PC-9 (cell line): Measurements from ENCODE around the gene MAD2L2. TPM values are rescaled to one million over a fixed set of nuclear protein-coding genes. Genes with fewer than 3 reads are reported as not detected.
A peak's percentile ranks its signal among the peaks of the same experiment; 100 is the strongest.

ENCODE experiments used
- BruUV-seq: library from RNA; stranded (reverse); fragments of 400-500 nt; replicated peaks from 2 replicates; lab custom pipeline; 2021; lab: Mats Ljungman, UMichigan
- CTCF ChIA-PET: fragments of 300-600 bp; sonication (Branson Sonifier 250); formaldehyde crosslinking; loops from one replicate; lab custom pipeline; 2022; ENCODE audit warnings: antibody characterized with exemption; lab: Charles Lee
- POLR2A ChIA-PET: fragments of 300-600 bp; sonication (Branson Sonifier 250); formaldehyde crosslinking; loops from one replicate; lab custom pipeline; 2022; ENCODE audit warnings: antibody characterized with exemption; ENCODE audit not compliant: unreplicated experiment; lab: Charles Lee
- DNase-seq, 2 experiments: peaks; one replicate each; pipeline versions ENCODE4 v3.0.0 to v3.0.0-alpha.2; 2015 to 2022; ENCODE audit warnings: mixed read lengths in 1 of 2
- H2AFZ ChIP-seq: fragments of 200-600 bp; sonication (generic); 2 replicates; pipeline ENCODE4 v1.8.1; 2017; ENCODE audit warnings: antibody characterized with exemption
- H3F3A ChIP-seq: fragments of 200-600 bp; sonication (generic); 2 replicates; pipeline ENCODE4 v1.8.1; 2017; ENCODE audit warnings: antibody characterized with exemption, mild to moderate bottlenecking, low read depth; ENCODE audit not compliant: insufficient read depth
- H3K27ac ChIP-seq: fragments of 200-600 bp; sonication (generic); 2 replicates; pipeline ENCODE4 v1.6.1; 2016; ENCODE audit warnings: mixed run types
- H3K27me3 ChIP-seq: fragments of 200-600 bp; sonication (generic); 2 replicates; pipeline ENCODE4 v1.6.1; 2016; ENCODE audit warnings: low read depth, mixed run types; ENCODE audit not compliant: insufficient read depth
- H3K36me3 ChIP-seq: fragments of 200-600 bp; sonication (generic); 2 replicates; pipeline ENCODE4 v1.6.1; 2016; ENCODE audit warnings: low read depth, mixed run types
- H3K4me1 ChIP-seq: fragments of 200-600 bp; sonication (generic); replicated peaks from 2 replicates; pipeline ENCODE4 v1.6.1; 2016; ENCODE audit warnings: mixed run types; ENCODE audit not compliant: insufficient read depth
- H3K4me2 ChIP-seq: fragments of 200-600 bp; sonication (generic); 2 replicates; pipeline ENCODE4 v1.6.1; 2017; ENCODE audit warnings: mixed run types
- H3K4me3 ChIP-seq: fragments of 200-600 bp; sonication (generic); 2 replicates; pipeline ENCODE4 v1.6.1; 2016; ENCODE audit warnings: mixed run types
- H3K79me2 ChIP-seq: fragments of 200-600 bp; sonication (generic); 2 replicates; pipeline ENCODE4 v1.6.1; 2017; ENCODE audit warnings: low read depth, mixed run types
- H3K9me2 ChIP-seq: fragments of 200-600 bp; sonication (generic); 2 replicates; pipeline ENCODE4 v1.8.1; 2017; ENCODE audit warnings: mild to moderate bottlenecking; ENCODE audit not compliant: insufficient read depth
- H3K9me3 ChIP-seq: fragments of 200-600 bp; sonication (generic); 2 replicates; pipeline ENCODE4 v1.8.1; 2016; ENCODE audit warnings: low read depth; ENCODE audit not compliant: insufficient read depth
- H4K20me1 ChIP-seq: fragments of 200-600 bp; sonication (generic); 2 replicates; pipeline ENCODE4 v1.8.1; 2017; ENCODE audit not compliant: insufficient read depth
- EZH2 ChIP-seq: fragments of 200-600 bp; sonication (generic); IDR thresholded peaks from 2 replicates; pipeline ENCODE4 v1.8.0; 2017; ENCODE audit warnings: antibody characterized with exemption, low read depth
- intact Hi-C: fragments of 100-400 bp; cut with micrococcal nuclease; formaldehyde crosslinking; loops from one replicate; pipeline ENCODE4 v1.10.0; 2022; ENCODE audit not compliant: unreplicated experiment
- total RNA-seq: library from RNA; stranded (reverse); gene quantifications from 2 replicates; pipeline ENCODE4 v1.2.3, GENCODE V29; 2021
- TF ChIP-seq, protein P1 (sequence below): fragments of 200-600 bp; sonication (generic); conservative IDR thresholded peaks from 2 replicates; pipeline ENCODE4 v1.6.1; 2017; ENCODE audit warnings: mixed run types, antibody characterized with exemption, mild to moderate bottlenecking, moderate library complexity

The MAD2L2 gene
- total RNA-seq, 1 experiment from 2014 or later, result 52.9 TPM

DNA sequence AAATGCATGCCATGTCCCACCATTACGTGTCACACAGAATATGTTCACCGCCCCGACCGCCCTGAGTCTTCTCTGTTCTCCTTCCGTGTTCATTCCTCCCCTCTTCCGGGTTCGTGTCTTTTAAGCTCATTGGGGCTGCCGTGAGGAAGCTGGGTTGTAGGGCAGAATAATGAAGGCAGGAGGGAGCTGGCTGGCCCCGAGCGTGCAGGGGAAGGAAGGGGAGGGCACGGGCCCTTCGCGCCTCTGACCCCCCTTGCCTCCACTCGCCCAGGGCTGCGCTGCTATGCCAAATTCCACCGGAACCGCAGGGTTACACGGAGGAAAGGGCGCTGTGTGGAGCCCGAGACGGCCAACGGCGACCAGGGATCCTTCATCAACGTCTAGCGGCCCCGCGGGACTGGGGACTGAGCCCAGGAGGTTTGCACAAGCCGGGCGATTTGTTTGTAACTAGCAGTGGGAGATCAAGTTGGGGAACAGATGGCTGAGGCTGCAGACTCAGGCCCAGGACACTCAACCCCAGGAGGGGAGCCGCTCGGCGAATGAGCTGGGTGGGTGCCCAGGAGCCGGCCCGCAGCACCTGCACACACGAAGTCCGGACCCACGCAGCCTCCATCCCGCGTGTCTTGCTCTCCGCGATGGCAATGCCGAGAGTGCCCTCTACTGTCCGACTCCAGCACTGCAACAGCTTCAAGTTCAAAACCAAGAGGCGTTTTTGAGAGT is 38.5 kb upstream of the MAD2L2 start:
- POLR2A ChIA-PET, result interaction anchor here (0.6 to 0.7 kb wide), 2 partner anchors 9 to 261 kb away, joined by 3 to 6 read pairs; partner anchors contain the start of gene MFN2
- no peaks in the 10 kb centered on the region for H3K36me3 ChIP-seq
- H3K9me2 ChIP-seq, result no peaks in the 10 kb centered on the region
- H3K79me2 ChIP-seq, result no peaks in the 10 kb centered on the region
- TF ChIP-seq, protein P1, sequence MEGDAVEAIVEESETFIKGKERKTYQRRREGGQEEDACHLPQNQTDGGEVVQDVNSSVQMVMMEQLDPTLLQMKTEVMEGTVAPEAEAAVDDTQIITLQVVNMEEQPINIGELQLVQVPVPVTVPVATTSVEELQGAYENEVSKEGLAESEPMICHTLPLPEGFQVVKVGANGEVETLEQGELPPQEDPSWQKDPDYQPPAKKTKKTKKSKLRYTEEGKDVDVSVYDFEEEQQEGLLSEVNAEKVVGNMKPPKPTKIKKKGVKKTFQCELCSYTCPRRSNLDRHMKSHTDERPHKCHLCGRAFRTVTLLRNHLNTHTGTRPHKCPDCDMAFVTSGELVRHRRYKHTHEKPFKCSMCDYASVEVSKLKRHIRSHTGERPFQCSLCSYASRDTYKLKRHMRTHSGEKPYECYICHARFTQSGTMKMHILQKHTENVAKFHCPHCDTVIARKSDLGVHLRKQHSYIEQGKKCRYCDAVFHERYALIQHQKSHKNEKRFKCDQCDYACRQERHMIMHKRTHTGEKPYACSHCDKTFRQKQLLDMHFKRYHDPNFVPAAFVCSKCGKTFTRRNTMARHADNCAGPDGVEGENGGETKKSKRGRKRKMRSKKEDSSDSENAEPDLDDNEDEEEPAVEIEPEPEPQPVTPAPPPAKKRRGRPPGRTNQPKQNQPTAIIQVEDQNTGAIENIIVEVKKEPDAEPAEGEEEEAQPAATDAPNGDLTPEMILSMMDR, result peak; percentile 92
- TF ChIP-seq EZH2, result no peak
- H2AFZ ChIP-seq, result no peak overlapping the region
- H4K20me1 ChIP-seq, result no peaks in the 10 kb centered on the region
- CTCF ChIA-PET, result interaction anchor here (0.6 to 1.0 kb wide), 2 partner anchors 16 to 67 kb away, joined by 4 to 6 read pairs; partner anchors contain the start of gene AGTRAP
- intact Hi-C loops, result loop anchor here (2.0 to 5.0 kb wide), 2 partner anchors 75 to 477 kb away; no protein-coding TSS in a partner anchor
- peaks cover 12% of the 10 kb centered on the region for H3K27me3 ChIP-seq
- no peaks in the 10 kb centered on the region for H3K4me1 ChIP-seq
- no peak overlapping the region for H3K27ac ChIP-seq
- no peaks in the 10 kb centered on the region for H3K9me3 ChIP-seq
- no peak overlapping the region for H3K4me3 ChIP-seq
- no TSS peak for BruUV-seq
- peak overlapping the region; percentile 68 for H3K4me2 ChIP-seq
- DNase-seq, result peak in 1 of 2 experiments; percentile 62
- no peaks in the 10 kb centered on the region for H3F3A ChIP-seq

DNA sequence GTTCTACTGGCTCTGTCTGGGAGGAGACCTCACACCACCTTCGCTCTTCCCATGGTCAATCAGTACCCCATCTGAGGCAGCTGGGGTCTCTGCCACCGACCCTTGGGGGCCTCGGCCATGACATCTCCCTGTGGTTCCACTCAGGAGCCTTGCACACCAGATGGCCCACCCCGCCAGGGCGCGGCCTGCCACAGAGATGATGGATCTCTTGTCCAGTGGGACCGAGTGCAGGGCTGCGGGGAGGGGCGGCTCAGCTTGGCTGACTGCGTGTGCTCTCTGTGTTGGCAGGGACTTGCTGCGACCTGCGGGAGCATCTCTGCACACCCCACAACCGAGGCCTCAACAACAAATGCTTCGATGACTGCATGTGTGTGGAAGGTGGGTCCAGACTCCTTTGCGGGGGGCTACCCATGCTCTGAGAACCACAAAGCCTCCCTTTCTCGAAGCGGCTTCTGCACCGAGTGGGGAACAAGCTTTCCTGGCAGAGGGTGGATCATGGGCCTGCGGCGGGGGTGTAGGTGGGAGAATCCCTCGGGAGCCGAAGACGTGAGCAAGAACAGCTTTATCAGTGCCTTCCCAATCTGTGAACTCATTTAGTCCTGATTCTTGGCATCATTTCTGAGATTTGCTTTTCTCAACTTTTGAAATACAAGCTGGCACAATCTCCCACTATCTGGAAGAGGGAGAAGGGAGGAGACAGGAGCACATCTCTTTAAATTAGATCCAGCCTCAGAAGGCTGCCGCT is 34.1 kb upstream of the MAD2L2 start:
- Histone ChIP-seq H3K4me1 (no peaks in the 10 kb centered on the region), H3K27me3 (peaks cover 12% of the 10 kb centered on the region), H3K79me2 (no peaks in the 10 kb centered on the region), H3K4me2 (no peak overlapping the region), H3F3A (no peaks in the 10 kb centered on the region), H4K20me1 (no peaks in the 10 kb centered on the region), H3K9me2 (no peaks in the 10 kb centered on the region), H3K4me3 (no peak overlapping the region), H2AFZ (no peak overlapping the region), H3K9me3 (no peaks in the 10 kb centered on the region), H3K36me3 (no peaks in the 10 kb centered on the region), H3K27ac (no peak overlapping the region)
- ChIA-PET POLR2A (no interaction called here), CTCF (no interaction called here)
- BruUV-seq, result no TSS peak
- no peak for DNase-seq
- intact Hi-C loops, result loop anchor here (5.0 kb wide), 1 partner anchor 473 kb away; no protein-coding TSS in a partner anchor
- TF ChIP-seq, protein P1, result no peak
- no peak for TF ChIP-seq EZH2

DNA sequence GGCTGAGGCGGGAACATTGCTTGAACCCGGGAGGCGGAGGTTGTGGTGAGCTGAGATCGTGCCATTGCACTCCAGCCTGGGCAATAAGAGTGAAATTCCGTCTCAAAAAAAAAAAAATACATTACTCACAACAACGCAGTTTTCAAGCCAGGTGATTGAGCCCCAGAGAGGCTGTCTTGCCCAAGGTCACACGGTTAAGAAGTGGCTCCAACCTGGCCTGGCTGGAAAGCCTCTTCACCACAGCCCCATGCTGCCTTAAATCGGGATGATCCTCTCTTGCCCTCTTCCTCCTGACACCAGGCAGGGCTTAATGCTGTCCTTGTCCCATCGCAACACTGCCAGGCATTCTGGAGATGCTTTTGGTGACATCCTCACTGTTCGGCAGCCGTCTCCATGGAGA is 32.1 kb upstream of the MAD2L2 start:
- Histone ChIP-seq H4K20me1 (no peaks in the 10 kb centered on the region), H3K79me2 (no peaks in the 10 kb centered on the region), H3K27ac (no peak overlapping the region), H3K4me3 (no peak overlapping the region), H3K9me3 (no peaks in the 10 kb centered on the region), H2AFZ (no peak overlapping the region), H3K27me3 (peaks cover 12% of the 10 kb centered on the region), H3K4me1 (no peaks in the 10 kb centered on the region; the same call in 1 of the 2 replicates), H3K4me2 (no peak overlapping the region), H3F3A (no peaks in the 10 kb centered on the region), H3K36me3 (no peaks in the 10 kb centered on the region), H3K9me2 (no peaks in the 10 kb centered on the region)
- ChIA-PET CTCF (no interaction called here), POLR2A (no interaction called here)
- intact Hi-C loops, result no loop called here
- BruUV-seq, result no TSS peak
- DNase-seq, result no peak
- TF ChIP-seq EZH2, result no peak
